C4-2B (cell line): ENCODE measurements around the gene GSTO1.

ENCODE experiments used
- CTCF ChIP-seq: fragments of 450-650 bp; conservative IDR thresholded peaks from 2 replicates; pipeline ENCODE4 v1.5.1; 2017; ENCODE audit warnings: mild to moderate bottlenecking
- ZFX ChIP-seq: fragments of 450-650 bp; IDR thresholded peaks from 2 replicates; pipeline ENCODE4 v1.6.1; 2017

GRCh38 chr10:104293011-104293410 is 38.3 kb downstream of the GSTO1 start:
- TF ChIP-seq CTCF (no peak), ZFX (no peak)
